ENCODE results near the gene WDFY3. TPM values are rescaled to one million over a fixed set of nuclear protein-coding genes. Genes with fewer than 3 reads are reported as not detected.

Gene WDFY3
- total and polyA plus RNA-seq, 3 experiments from 2014 or later, result 0.53 to 0.85 TPM; not detected in 1

DNA sequence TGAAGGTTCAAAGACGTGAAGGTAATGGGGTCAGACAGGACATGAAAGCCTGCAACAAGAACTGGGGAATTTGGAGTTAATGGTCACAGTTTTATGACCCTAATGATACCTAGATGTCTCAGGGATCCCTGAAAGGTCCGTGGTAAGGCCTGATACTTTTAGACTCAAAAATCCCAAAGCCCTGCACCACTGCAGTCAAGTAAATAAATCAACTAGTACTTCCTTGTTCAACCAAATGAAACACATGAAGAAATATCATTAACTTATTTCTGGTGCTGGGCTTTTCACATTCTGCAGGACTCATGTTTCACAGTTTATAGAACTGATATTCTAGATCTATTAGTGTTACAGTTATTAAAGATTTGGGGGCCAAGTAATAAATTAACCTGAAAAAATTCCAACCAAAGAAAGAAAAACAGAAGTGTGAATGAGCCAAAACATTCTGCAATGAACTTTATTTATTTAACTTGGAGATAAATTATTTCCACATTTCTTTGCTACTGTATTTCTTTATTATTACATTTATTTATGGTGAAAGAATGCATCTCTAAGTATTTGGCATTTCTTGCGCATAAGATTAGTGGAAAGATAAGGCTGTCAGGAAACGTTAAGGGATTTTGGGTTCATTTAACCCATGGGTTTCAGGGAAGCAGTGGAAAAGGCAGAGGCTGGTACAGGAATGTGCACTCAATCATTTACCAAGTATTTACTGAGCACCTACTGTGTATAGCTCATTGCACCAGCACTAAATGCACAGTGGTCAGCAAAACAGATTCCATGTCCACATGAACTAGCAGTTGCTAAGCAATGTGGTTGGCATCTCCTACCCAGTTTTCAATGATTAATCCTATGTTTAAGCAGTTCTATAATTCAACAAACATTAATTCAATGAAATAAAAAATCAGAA lies 8.7 kb downstream of the WDFY3 start:
- Mint-ChIP-seq H3K4me1 (no peaks in the 10 kb centered on the region), H3K4me3 (no peak overlapping the region), H3K36me3 (no peaks in the 10 kb centered on the region), H3K9me3 (peaks cover 0 to 3% (median 0%) of the 10 kb centered on the region in 5 donors), H3K27me3 (peaks cover 2 to 4% of the 10 kb centered on the region in 2 donors), H3K27ac (no peak overlapping the region)
- no peak for DNase-seq
- H3K4me1 ChIP-seq (ENCODE audit: insufficient read depth, low read length), result no peaks in the 10 kb centered on the region
- H3K27ac ChIP-seq (ENCODE audit: low read depth, low read length), result no peak overlapping the region
- H3K27me3 ChIP-seq (ENCODE audit: insufficient read depth, low read length, poor library complexity, severe bottlenecking), result no peaks in the 10 kb centered on the region
- CTCF ChIA-PET, result no interaction called here
- no peaks in the 10 kb centered on the region for H3K36me3 ChIP-seq (ENCODE audit: insufficient read depth, low read length)
- POLR2A ChIA-PET, result no interaction called here
- H3K9me3 ChIP-seq (ENCODE audit: low read length), result no peaks in the 10 kb centered on the region
- no peak overlapping the region for H3K4me3 ChIP-seq (ENCODE audit: low read length)

DNA sequence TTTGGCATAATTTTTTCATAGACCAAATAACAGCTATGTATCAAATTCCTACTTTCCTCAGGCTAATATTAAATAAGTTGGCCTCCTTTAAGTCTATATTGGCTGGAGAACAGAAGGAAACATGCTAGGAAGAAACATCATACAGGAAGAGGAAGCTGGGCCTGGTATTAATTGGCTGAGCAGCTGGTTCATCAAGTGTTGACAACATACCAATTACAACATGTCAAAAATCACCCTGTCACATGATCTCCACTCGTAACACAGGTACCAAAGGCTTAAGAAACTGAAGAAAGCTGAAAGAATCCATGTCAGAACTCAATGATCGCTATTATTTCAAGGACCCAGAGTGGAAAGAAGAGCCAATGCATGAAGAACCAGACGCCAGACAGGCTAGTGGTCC lies 10.5 kb downstream of the WDFY3 start:
- no peak overlapping the region for H3K27ac ChIP-seq (ENCODE audit: low read depth, low read length)
- no peaks in the 10 kb centered on the region for H3K27me3 ChIP-seq (ENCODE audit: insufficient read depth, low read length, poor library complexity, severe bottlenecking)
- ChIA-PET CTCF (no interaction called here), POLR2A (no interaction called here)
- no peaks in the 10 kb centered on the region for H3K4me1 ChIP-seq (ENCODE audit: insufficient read depth, low read length)
- DNase-seq, result no peak
- no peaks in the 10 kb centered on the region for H3K9me3 Mint-ChIP-seq
- no peak overlapping the region for H3K27ac Mint-ChIP-seq
- H3K4me1 Mint-ChIP-seq, result no peaks in the 10 kb centered on the region
- no peaks in the 10 kb centered on the region for H3K36me3 Mint-ChIP-seq
- peaks cover 0 to 2% of the 10 kb centered on the region in 2 donors for H3K27me3 Mint-ChIP-seq
- H3K9me3 ChIP-seq (ENCODE audit: low read length), result no peaks in the 10 kb centered on the region
- no peak overlapping the region for H3K4me3 ChIP-seq (ENCODE audit: low read length)
- no peak overlapping the region for H3K4me3 Mint-ChIP-seq
- H3K36me3 ChIP-seq (ENCODE audit: insufficient read depth, low read length), result no peaks in the 10 kb centered on the region

DNA sequence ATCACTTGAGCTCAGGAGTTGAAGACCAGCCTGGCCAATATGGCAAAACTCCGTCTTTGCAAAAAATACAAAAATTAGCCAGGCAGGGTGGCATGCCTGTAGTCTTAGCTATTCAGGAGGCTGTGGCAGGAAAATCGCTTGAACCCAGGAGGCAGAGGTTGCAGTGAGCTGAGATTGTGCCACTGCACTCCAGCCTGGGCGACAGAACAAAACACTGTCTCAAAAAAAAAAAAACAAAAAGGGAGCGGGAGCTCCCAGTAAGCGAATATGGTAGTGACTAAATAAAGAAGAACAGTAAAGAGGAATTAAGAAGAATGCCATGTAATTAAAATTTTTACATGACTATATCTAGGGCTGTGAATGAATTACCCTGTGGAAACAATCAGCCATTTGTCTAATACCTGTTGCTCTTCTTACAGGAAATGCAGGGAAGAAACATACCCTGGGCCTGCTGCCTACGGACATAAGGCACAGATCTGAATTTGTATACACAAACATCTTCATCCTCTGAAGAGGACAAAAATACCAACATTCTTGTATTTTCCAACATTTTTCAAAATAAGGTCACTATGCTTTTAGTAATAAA lies 11.4 kb downstream of the WDFY3 start:
- no peaks in the 10 kb centered on the region for H3K36me3 Mint-ChIP-seq
- CTCF ChIA-PET, result no interaction called here
- DNase-seq, result no peak
- Histone ChIP-seq H3K27me3 (ENCODE audit: insufficient read depth, low read length, poor library complexity, severe bottlenecking) (no peaks in the 10 kb centered on the region), H3K36me3 (ENCODE audit: insufficient read depth, low read length) (no peaks in the 10 kb centered on the region), H3K9me3 (ENCODE audit: low read length) (no peaks in the 10 kb centered on the region), H3K27ac (ENCODE audit: low read depth, low read length) (no peak overlapping the region), H3K4me3 (ENCODE audit: low read length) (no peak overlapping the region), H3K4me1 (ENCODE audit: insufficient read depth, low read length) (no peaks in the 10 kb centered on the region)
- no peaks in the 10 kb centered on the region for H3K4me1 Mint-ChIP-seq
- no peak overlapping the region for H3K27ac Mint-ChIP-seq
- H3K27me3 Mint-ChIP-seq, result peaks cover 0 to under 1% of the 10 kb centered on the region in 2 donors
- no peak overlapping the region for H3K4me3 Mint-ChIP-seq
- POLR2A ChIA-PET, result no interaction called here
- H3K9me3 Mint-ChIP-seq, result no peaks in the 10 kb centered on the region

DNA sequence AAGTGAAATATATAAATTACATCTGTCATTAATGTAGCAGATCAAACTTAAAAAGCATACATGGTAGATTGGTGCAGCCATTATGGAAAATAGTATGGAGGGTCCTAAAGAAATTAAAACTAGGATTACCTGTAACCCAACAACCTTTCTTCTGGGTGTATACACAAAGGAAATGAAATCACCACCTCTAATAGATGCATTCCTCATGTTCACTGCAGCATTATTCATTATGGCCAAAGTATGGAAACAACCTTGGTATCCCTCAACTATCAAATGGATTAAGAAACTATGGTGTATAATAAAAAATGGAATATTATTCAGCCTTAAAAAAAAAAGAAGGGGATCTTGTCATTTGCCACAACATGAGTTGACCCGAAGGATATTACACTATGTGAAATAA lies 13.7 kb downstream of the WDFY3 start:
- H3K27ac ChIP-seq (ENCODE audit: low read depth, low read length), result no peak overlapping the region
- POLR2A ChIA-PET, result no interaction called here
- H3K36me3 ChIP-seq (ENCODE audit: insufficient read depth, low read length), result no peaks in the 10 kb centered on the region
- H3K27ac Mint-ChIP-seq, result no peak overlapping the region
- H3K9me3 Mint-ChIP-seq, result no peaks in the 10 kb centered on the region
- no peaks in the 10 kb centered on the region for H3K27me3 ChIP-seq (ENCODE audit: insufficient read depth, low read length, poor library complexity, severe bottlenecking)
- no peaks in the 10 kb centered on the region for H3K4me1 Mint-ChIP-seq
- CTCF ChIA-PET, result no interaction called here
- no peak overlapping the region for H3K4me3 ChIP-seq (ENCODE audit: low read length)
- no peaks in the 10 kb centered on the region for H3K4me1 ChIP-seq (ENCODE audit: insufficient read depth, low read length)
- no peaks in the 10 kb centered on the region for H3K9me3 ChIP-seq (ENCODE audit: low read length)
- H3K4me3 Mint-ChIP-seq, result no peak overlapping the region
- no peaks in the 10 kb centered on the region for H3K27me3 Mint-ChIP-seq
- DNase-seq, result no peak
- no peaks in the 10 kb centered on the region for H3K36me3 Mint-ChIP-seq

DNA sequence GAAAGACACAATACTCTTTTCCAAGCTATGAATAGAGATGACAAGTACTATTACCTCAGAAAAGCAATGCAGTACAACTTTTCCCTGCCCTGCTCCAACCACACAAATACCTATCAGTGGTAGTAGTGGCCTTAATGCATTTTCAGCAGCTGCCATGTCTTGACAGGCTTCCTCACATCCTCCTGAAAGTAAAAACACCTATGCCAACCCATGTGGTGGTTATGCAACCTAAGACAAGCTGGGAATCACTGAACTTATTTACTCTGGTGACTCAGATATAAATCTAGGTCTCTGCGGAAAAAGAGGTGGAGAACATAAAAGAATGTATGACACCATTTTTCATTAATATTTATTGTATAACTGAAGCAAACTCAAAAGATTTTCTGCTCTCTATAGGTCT lies 14.5 kb downstream of the WDFY3 start:
- H3K4me3 Mint-ChIP-seq, result no peak overlapping the region
- H3K36me3 Mint-ChIP-seq, result no peaks in the 10 kb centered on the region
- H3K4me3 ChIP-seq (ENCODE audit: low read length), result no peak overlapping the region
- no peaks in the 10 kb centered on the region for H3K36me3 ChIP-seq (ENCODE audit: insufficient read depth, low read length)
- no peaks in the 10 kb centered on the region for H3K27me3 ChIP-seq (ENCODE audit: insufficient read depth, low read length, poor library complexity, severe bottlenecking)
- H3K9me3 Mint-ChIP-seq, result no peaks in the 10 kb centered on the region
- H3K4me1 Mint-ChIP-seq, result no peaks in the 10 kb centered on the region
- no peaks in the 10 kb centered on the region for H3K4me1 ChIP-seq (ENCODE audit: insufficient read depth, low read length)
- H3K27ac Mint-ChIP-seq, result no peak overlapping the region
- H3K9me3 ChIP-seq (ENCODE audit: low read length), result no peaks in the 10 kb centered on the region
- H3K27me3 Mint-ChIP-seq, result no peaks in the 10 kb centered on the region
- POLR2A ChIA-PET, result no interaction called here
- H3K27ac ChIP-seq (ENCODE audit: low read depth, low read length), result no peak overlapping the region
- CTCF ChIA-PET, result no interaction called here
- DNase-seq, result no peak

GRCh38 chr4:84948056-84948455 lies 18.4 kb downstream of the WDFY3 start:
- ChIA-PET POLR2A (no interaction called here), CTCF (no interaction called here)
- Mint-ChIP-seq H3K36me3 (no peaks in the 10 kb centered on the region), H3K27ac (no peak overlapping the region), H3K9me3 (peaks cover 0 to 4% (median under 1%) of the 10 kb centered on the region in 5 donors), H3K4me3 (no peak overlapping the region), H3K4me1 (no peaks in the 10 kb centered on the region), H3K27me3 (no peaks in the 10 kb centered on the region)
- Histone ChIP-seq H3K9me3 (ENCODE audit: low read length) (no peaks in the 10 kb centered on the region), H3K27ac (ENCODE audit: low read depth, low read length) (no peak overlapping the region), H3K27me3 (ENCODE audit: insufficient read depth, low read length, poor library complexity, severe bottlenecking) (no peaks in the 10 kb centered on the region), H3K4me3 (ENCODE audit: low read length) (no peak overlapping the region), H3K4me1 (ENCODE audit: insufficient read depth, low read length) (no peaks in the 10 kb centered on the region), H3K36me3 (ENCODE audit: insufficient read depth, low read length) (no peaks in the 10 kb centered on the region)
- no peak for DNase-seq

DNA sequence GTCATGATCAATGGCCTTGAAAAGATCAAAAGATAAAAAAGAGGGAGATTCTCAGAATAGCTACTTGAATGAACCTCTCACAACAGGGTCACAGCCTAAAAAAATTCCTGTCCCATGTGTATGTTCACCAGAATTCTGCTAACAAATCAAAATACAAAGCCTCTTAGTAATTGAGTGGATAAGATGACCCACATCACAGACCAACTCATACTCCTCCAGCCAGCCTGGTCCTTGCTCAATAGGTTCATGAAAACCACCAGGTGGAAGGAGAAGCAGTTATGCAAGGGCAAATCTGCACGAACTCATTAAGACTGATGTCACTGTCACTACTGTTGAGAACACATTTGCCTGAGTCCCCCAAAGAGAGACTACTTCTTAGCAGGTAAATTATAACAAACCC lies 21.5 kb downstream of the WDFY3 start:
- Mint-ChIP-seq H3K36me3 (no peaks in the 10 kb centered on the region), H3K4me1 (no peaks in the 10 kb centered on the region), H3K27me3 (no peaks in the 10 kb centered on the region), H3K4me3 (no peak overlapping the region), H3K9me3 (peaks cover 7 to 15% (median 11%) of the 10 kb centered on the region in 5 donors), H3K27ac (no peak overlapping the region)
- Histone ChIP-seq H3K36me3 (ENCODE audit: insufficient read depth, low read length) (no peaks in the 10 kb centered on the region), H3K27ac (ENCODE audit: low read depth, low read length) (no peak overlapping the region), H3K9me3 (ENCODE audit: low read length) (no peaks in the 10 kb centered on the region), H3K4me3 (ENCODE audit: low read length) (no peak overlapping the region), H3K27me3 (ENCODE audit: insufficient read depth, low read length, poor library complexity, severe bottlenecking) (no peaks in the 10 kb centered on the region), H3K4me1 (ENCODE audit: insufficient read depth, low read length) (no peaks in the 10 kb centered on the region)
- ChIA-PET CTCF (no interaction called here), POLR2A (no interaction called here)
- DNase-seq, result no peak

DNA sequence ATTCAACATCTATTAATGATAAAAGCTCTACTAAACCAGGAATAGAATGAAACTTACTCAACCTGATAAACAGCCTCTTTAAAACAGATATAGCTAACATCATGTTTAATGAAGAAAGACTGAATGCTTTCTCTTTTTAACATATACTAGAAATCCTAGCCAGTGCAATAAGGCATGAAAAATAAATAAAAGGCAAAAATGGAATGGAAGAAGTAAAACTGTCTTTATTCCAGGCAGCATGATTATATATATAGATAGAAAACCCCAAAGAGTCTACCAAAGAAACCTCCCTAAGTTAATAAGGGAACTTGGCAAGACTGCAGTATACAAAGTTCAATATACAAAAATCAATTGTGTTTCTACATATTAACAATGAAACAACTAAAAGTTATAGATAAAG lies 25.5 kb downstream of the WDFY3 start:
- H3K27me3 Mint-ChIP-seq, result no peaks in the 10 kb centered on the region
- POLR2A ChIA-PET, result no interaction called here
- no peaks in the 10 kb centered on the region for H3K36me3 Mint-ChIP-seq
- Histone ChIP-seq H3K27ac (ENCODE audit: low read depth, low read length) (no peak overlapping the region), H3K27me3 (ENCODE audit: insufficient read depth, low read length, poor library complexity, severe bottlenecking) (no peaks in the 10 kb centered on the region), H3K4me1 (ENCODE audit: insufficient read depth, low read length) (no peaks in the 10 kb centered on the region), H3K9me3 (ENCODE audit: low read length) (no peaks in the 10 kb centered on the region), H3K4me3 (ENCODE audit: low read length) (no peak overlapping the region), H3K36me3 (ENCODE audit: insufficient read depth, low read length) (no peaks in the 10 kb centered on the region)
- peaks cover 7 to 18% (median 16%) of the 10 kb centered on the region in 5 donors for H3K9me3 Mint-ChIP-seq
- DNase-seq, result no peak
- CTCF ChIA-PET, result no interaction called here
- H3K27ac Mint-ChIP-seq, result no peak overlapping the region
- no peaks in the 10 kb centered on the region for H3K4me1 Mint-ChIP-seq
- no peak overlapping the region for H3K4me3 Mint-ChIP-seq

Measured in CD8-positive, alpha-beta memory T cell (primary cell).